GM18520 (cell line): ENCODE results near the gene L3MBTL3.

Experiments
- ATAC-seq: cut with Tn5 transposase; IDR thresholded peaks from one replicate; pipeline ENCODE4 v1.9.1; 2021; ENCODE audit not compliant: unreplicated experiment

The L3MBTL3 gene

DNA sequence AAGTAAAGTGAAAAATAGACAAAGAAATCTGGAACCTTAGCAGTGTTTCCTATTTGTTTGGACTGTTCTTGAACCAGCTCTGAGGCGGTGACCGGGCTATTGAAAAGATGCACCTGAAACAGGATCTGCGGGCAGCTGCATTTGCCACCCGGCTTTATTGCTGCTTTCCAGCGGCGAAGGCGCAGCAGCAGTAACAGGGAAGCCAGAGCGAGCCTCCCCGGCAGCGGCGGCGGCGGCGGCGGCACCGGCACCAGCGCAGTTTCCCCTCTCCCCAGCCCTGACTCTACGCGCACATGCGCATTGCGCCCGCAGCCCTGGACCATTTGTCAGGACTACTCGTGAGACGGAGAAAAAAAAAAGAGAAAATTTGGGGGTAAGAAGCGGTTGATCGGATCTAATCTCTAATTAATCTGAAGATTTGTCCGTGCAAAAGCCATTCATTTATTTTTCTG, at the start of gene L3MBTL3:
Gene L3MBTL3, plus strand, starts transcription at position 290 of the 452 bp plus-strand sequence. CDS start 24,119 bp downstream, outside the sequence.
- peak; percentile 43 for ATAC-seq

DNA sequence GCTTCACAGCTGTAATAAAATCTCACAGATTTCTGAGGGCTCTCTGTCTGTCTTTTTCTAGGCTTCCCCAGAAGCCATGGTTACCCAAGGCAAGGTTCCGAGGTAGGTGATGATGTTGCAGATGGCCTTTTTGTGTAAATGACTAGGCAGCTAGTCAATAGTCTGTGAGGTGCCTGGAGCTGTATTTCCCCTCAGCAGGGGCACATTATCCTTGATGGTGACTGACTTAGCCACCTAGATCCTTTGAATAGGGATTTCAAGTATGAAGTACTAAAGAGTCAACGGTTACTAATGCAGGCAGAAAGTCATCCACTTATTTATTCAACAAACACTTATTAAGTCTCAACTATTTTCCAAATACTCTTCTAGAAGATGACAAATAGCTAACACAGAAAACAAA, 49.3 kb upstream of the L3MBTL3 start:
- ATAC-seq = no peak

DNA sequence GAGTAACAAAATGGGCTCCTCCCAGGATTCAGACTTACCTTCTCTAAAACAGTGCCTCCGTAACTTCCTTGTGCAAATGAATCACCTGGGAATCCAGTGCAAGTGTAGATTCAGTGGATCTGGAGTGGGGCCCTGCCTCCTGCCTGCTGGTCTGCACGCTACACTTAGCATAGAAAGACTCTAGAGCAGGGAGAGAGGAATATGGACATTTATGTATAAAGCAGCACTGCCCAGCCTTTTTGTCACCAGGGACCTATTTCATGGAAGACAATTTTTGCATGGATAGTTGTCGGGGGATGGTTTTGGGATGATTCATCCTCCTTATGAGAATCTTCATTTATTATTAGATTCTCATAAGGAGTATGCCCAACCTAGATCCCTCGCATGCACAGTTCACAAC, 42.3 kb upstream of the L3MBTL3 start:
- ATAC-seq = no peak

DNA sequence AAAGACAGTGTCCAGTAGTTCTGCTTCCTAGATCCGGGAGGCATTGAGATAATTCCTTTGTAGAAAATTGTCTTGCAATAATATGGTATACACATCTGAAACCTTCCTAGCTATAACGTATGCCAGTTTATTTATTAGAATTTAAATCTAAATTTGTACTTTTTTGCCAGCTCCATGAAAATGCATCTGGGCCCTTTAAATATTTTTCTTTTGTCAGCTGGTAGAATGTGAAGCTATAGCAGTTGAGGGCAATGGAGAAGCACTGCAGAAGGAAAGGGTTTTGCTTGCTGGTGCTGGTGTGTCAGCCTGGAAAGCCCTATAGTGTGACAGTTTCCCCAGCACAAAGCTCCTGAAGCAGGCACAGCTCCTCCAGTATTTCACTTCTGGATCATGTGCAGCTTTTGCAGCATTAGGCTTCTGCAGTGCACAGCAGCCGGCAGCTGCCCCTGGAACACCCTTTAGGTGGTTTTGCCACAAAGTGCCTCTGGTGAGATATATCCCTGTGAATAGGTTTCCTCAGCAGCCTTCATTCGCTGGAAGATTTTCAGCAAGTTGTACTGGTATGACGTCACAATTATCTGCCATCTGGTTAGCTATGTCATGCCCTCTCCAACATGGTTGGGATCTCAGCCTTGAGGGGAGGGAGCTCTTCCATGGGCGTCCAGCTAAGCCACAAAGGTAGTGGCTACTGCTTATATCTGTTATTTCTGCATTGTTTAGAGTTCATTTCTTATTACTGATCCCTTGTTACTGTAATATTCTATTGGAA, 40.0 kb upstream of the L3MBTL3 start:
- no peak for ATAC-seq

DNA sequence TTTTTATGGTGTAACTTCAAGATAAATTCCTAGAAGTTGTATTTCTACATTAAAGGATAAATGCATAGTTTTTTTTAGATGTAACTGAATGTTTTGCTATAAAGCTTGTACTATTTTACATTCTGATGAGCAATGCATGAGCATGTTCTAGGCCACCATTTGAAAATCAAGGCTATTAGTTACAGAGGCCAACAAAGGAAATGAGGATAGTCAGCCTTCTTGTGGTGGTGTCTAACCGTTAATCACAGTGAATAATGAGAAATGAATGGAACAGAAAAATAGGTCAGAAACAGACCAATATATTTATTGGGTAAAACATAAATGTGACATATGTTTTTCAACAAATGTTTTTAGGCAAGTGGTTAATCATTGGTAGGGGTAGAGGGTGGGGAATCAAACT, 37.6 kb upstream of the L3MBTL3 start:
- ATAC-seq = no peak

DNA sequence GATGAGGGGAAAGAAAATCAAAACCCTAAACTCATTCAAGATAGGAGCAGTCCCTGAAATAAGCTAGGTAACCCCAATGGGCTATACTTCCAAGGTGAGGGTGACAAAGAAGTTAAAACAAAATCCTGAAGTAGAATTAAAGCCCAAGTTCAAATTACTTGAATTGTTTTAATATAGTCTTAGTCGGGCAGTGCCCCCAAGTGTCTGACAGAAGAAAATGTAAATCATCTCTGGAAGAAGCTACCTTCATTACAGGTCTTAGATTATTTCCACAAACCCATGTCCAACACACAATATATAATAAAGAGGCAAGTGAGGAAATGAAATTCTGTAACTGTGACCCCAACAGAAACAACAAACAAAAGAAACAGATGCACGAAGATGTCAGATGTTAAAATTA, 36.8 kb upstream of the L3MBTL3 start:
- ATAC-seq = no peak

DNA sequence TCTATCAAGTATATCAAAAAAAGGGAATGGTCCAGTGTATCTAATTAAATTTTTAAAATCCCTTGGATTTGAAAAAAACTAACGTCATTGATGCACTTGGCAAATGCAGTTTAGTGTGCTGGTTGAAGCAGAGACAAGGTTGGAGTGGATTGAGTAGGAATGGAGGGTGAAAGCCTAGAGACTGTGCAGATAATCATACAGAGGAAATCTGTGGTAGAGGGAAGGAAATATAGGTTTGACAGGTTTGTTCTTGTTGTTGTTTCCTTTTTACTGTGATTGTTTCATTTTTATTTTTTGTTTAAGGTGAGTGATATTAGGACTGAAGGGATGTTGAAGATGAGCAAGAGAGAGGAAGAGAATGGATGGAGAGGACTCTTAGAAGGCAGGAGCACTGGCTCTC, 29.0 kb upstream of the L3MBTL3 start:
- ATAC-seq = no peak

DNA sequence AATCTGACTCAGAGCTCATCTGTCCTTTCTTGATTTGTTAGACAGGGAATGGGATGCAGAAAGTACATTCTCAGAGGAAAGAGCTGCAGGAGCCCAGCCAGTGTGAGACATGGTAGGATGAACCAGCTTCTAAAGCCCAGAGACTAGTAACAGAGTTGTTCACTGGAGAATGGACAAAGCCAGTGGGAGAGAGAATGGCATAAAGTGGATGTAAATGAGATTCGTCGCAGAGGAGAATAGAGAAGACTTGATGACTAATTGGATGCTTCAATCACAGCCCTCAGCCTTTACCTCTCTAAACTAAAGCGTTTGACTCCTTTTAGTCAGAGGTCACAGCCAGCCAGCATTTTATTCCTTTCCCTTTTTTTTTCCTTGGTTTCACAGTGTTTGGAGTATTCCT, 25.5 kb upstream of the L3MBTL3 start:
- ATAC-seq = no peak

DNA sequence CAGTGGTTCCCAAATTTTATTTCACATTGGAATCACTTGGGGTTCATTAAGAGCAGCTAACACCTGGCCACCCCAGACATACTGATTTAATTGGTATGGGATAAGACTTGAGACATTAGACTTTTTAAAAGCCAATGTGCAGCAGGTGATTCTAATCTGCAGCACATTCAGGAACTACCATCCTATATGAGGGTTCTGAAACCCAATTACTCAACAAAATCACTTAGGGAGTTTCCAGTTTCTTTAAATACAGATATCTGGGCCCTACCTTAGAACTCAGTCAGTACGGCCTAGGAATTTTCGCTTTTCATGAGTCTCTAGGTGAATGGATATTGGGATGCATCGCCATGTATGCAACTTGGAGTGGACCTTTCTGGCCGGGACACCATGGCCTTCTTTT, 24.0 kb upstream of the L3MBTL3 start:
- ATAC-seq = no peak

DNA sequence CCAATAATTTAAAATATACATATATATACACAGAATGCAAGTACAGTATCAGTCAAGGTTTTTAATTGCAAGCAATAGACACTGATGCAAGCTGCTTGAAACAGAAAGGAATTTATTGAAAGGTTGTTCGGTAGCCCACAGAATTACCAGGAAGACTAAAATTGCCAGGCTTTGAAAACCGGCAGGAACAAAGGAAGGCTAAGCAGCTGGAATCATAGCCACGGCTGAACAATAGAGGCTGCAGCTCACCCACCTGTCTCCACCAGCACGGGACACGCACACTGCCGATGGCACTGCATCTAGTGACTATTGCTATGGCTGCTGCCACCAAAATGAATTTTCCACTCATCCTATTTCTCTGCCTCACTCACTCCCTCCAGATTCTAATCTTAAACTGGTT, 22.0 kb upstream of the L3MBTL3 start:
- ATAC-seq = no peak

DNA sequence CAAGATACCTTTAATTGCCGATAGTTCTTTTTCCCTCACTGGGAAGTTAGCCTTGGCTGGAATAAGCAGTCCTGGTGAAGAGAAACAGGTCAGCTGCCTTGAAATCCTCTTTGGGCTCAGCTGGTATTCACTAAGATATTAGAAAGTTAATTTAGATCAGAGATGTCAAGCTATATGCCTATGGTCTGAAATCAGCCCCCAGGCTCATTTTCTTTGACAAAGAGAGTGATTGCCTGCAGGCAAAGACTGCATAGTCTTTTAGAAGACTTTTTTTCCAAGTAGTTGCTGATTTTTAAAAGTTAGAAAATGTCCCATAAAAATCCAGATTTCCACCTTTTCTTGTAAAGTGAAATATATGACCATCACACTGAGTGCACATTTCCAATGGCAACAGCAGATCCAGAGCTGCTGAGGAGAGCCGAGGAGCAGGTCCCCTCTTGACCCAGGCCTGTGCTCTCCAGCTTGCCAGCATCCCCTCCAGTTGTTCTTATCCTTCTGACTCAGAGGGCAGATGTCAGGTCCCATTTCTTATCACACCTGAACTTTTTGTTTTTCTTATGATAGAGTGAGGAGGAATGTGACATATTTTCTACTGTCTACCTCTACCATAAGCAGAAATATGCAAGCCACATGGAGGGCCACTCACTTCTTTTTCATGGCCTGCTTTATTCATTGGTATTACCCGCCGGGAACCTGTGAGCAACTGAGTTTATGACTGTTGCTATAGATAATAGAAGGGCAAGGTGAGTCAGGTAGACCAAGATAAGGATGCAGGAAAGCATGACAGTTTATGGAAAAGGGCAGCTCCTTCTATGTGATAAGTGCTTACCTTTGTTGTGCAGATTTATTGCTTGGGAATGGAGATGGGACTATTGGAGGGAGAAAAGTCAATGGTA, 17.6 kb upstream of the L3MBTL3 start:
- no peak for ATAC-seq

DNA sequence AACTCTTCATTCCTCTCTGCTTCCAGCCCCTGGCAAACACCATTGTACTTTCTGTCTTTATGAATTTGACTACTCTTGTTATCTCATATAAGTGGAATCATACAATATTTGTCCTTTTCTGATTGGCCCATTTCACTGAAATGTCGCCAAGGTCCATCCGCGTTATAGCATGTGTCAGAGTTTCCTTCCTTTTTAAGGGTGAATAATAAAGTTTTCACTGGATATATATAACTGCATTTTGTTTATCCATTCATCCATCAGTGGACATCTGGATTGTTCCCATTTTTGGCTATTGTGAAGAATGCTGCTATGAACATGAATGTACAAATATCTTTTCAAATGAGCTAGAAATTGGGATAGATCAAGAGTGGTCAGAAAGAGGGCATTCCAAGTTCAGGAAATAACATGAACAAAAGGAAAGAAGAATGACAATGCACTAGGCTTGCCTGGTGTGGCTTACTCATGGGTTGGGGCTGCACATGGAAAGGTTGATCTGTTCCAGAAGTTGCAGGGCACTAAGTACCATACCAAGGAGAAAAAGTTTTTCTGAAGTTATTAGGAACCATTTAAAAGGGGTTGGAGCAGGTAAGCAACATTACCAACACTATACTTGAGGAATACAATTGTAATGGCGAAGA, 10.0 kb upstream of the L3MBTL3 start:
- no peak for ATAC-seq

DNA sequence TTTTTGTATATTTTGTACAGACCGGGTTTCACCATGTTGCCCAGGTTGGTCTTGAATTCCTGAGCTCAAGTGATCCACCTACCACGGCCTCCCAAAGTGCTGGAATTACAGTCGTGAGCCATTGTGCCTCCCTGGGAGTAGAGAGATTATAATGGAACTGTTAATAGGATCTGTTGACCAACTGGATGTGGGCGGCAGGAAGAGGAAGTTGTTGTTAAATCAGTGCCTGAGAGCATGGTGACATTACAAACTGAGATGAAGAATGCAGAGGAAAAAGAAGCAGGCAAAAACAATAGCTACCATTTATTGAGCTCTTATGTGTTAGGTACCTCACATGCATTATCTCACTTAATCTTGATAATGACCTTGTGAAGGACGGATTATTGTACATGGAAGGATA, 9.2 kb upstream of the L3MBTL3 start:
- ATAC-seq = no peak

DNA sequence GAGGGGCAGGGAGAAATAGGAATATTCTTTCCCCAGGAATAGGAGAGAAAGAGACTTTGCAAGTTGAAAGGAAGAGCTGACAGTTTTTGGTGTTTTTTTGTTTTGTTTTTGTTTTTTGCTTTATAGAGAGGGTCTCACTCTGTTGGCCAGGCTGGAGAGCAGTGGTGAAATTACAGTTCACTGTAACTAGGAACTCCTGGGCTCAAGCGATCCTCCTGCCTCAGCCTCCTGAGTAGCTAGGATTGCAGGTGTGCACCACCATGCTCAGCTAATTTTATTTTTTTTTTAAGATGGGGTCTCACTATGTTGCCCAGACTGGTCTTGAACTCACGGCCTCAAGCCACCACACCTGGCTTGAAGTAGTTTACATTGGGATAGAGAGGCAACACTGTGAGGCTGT, 8.0 kb upstream of the L3MBTL3 start:
- no peak for ATAC-seq

DNA sequence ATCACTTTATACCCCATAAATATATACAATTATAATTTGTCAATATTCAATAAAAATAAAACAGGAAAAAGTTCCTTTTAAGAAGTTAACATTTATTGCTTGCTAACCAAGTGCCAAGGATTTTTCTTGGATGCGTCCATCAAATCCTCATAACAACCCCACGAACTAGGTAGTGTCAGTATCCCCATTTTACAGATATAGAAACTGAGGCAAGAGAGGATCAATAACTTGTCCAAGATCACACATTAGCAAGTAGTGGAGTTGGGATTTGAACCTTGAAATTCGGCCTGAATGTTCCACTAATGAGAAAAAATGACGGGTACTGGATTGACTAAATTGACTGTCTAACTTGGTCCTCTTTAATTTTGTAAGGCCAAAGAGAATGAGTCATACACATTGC, 5.7 kb upstream of the L3MBTL3 start:
- ATAC-seq = no peak

DNA sequence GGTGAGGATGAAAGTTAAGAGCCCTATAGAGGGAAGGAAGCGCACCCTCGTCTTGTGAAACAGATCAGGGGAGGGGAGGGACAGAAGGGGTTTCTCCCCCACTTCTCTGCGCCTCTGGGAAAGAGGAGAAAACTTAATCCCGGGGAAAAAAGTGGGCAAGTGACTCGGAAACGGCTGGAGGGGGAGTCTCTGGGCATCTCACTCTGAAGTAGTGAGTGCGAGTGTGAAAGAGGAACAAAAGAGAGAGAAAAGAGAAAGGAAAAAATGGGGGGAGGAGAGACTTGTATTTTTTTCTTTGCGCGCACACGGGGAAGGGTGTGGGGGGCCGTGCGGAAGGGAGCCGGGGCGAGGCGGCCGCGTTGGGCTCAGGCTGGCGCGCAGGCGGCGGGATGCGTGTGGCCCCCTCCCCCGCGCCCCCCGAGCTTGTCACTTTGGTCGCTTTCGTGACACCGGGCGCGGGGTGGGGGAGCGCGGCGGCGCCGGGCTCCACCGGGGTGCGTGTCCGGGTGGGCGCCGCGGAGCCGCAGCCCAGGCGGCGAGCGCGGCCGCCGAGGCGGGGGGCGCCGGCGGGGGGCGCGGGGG, 454 bp downstream of the L3MBTL3 start:
- no peak for ATAC-seq

DNA sequence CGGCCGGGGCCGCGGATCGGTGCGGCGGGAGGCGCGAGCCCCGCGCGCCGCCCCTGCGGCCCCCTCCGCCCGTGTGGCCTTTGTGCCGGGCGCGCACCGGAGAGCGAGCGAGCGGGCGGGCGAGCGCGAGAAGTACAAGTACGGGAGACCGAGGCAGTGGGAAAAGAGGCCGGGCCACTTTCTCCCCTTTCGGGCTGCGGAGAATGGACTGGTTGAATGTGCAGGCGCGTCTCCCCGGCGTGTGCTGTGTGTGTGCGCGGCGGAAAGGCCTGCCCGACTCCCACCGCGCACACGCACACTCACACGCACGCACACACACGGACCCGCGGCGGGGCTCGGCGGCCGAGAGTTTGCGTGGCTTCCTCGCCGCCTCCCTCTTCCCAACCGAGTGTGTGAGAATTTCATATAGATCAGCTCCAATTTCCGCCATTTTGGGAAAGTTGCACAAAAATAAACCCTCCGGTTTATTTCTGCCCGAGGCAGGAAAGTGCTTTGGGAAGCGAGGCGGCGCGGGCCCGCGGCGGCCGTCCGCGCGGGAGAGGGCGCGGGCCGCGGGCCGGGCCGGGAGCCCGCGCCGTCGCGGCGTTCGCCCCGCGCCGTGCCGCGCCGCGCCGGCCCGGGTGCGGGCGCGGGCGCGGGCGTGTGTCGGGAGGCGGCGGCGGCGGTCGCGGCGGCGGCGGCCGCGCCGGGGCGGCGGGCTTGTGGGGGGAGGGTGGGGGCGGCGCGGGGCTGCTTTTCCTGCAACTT, 1.1 kb downstream of the L3MBTL3 start:
- ATAC-seq = no peak

DNA sequence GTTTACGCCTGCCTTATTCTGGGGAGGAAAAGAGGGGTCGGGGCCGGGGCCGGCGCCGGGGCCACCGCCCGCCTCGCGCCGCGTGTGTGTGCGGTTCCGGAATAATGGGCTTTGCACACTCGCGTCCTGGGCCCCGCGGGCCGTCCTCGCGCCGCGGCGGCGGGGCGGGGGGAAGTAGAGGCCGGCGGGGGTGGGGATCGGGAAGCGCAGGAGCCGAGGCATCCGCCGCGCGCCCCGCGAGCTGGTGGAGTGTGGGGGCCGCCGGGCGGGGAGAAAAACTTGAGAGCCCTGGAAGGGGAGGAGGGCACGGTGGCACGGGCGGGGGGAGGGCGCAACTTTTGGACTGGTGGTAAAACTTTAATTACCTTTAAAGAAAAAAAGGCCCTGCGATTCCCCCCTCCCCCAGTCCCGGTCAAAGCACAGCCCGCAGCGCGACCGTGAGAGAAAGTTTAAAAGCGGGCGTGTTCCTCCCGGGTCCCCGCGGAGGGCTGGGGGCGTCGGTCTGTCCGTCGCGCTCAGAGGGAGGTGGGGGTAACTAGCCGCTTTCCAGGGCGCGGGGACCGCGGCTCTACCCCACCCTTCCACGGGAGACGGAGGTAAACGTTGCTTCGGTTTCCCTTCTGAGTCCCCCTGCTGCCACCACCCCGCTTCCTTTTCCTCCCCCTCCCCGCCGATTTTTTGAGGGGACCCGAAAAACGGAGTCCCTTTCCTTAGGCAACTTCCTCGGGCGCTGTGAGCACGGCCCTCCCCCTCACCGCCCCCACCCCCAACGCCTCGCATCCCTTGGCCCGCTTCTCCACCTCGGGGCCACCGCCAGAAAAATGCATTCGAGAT, 1.9 kb downstream of the L3MBTL3 start:
- ATAC-seq = no peak

DNA sequence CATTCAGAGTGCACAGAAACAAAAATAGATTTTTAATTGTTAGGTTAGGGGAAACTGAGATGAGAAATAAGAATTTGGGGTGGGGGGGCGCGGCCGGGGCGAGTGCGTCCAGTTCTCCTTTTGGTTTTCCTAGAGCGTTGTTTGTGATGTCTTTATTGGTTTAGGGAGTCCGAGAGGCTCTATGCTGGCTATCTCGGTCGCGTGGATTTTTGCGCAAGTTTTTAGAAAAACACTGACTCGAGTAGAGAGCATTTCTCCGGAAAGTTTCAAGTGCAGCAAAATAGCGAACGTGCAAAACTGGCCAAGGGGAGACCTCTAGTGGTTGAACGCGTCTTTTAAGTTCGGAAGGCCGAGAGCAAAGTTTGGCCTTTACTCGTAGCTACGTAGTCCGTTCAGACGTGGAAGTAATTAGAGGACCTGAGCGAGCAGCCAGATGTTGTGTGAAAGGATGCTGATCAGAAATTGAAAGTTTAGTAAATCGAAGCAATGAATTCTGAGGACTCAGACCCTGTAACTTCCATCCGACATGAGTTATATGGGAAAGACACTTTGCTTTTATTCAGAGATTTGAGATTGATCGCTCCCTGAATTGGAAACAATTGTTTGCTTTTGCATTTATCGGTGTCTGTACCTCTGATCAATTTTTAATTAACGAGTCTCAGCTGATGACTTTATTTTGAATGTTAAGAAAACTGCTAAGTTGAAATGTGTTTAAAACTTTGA, 2.7 kb downstream of the L3MBTL3 start:
- ATAC-seq = peak; percentile 74
